SH-SY5Y (cell line): ENCODE data around the gene MITD1.

Experiments used
- GATA2 ChIP-seq: IDR thresholded peaks from 2 replicates; pipeline ENCODE4 v1.6.1; 2011; ENCODE audit warnings: mild to moderate bottlenecking, low read depth, low read length
- GATA3 ChIP-seq: IDR thresholded peaks from 2 replicates; pipeline ENCODE4 v1.6.1; 2011; ENCODE audit warnings: low read depth, mild to moderate bottlenecking, low read length, moderate library complexity

Gene MITD1

GRCh38 chr2:99180755-99181623 is at the start of gene MITD1, which contains the start of gene MRPL30:
Gene MITD1, minus strand, starts transcription at chr2:99181058. Its CDS starts 77 bp downstream, at chr2:99180981.
Gene MRPL30, plus strand, starts transcription at chr2:99181184. Its CDS starts 5,020 bp downstream, at chr2:99186204.
- TF ChIP-seq GATA2, result no peak
- TF ChIP-seq GATA3, result no peak

- TF ChIP-seq GATA2 (no peak), GATA3 (no peak)
These were observed 37.2 kb upstream of the MITD1 start for GRCh38 chr2:99217929-99218501.

GRCh38 chr2:99216096-99216495 is 35.2 kb upstream of the MITD1 start:
- TF ChIP-seq GATA3 (no peak), GATA2 (no peak)

- TF ChIP-seq GATA3 (no peak), GATA2 (no peak)
These were observed 24.6 kb upstream of the MITD1 start for GRCh38 chr2:99205491-99205890.

GRCh38 chr2:99201959-99202678 is 21.3 kb upstream of the MITD1 start:
- no peak for TF ChIP-seq GATA2
- no peak for TF ChIP-seq GATA3

- no peak for TF ChIP-seq GATA2
- no peak for TF ChIP-seq GATA3
These were observed 19.4 kb upstream of the MITD1 start for GRCh38 chr2:99200076-99200800.

GRCh38 chr2:99198103-99198841 is 17.4 kb upstream of the MITD1 start:
- TF ChIP-seq GATA3, result no peak
- TF ChIP-seq GATA2, result no peak

- TF ChIP-seq GATA2 (no peak), GATA3 (no peak)
These were observed 9.7 kb upstream of the MITD1 start for GRCh38 chr2:99190548-99190947.

GRCh38 chr2:99188357-99188756 is 7.5 kb upstream of the MITD1 start:
- TF ChIP-seq GATA3, result no peak
- TF ChIP-seq GATA2, result no peak

- TF ChIP-seq GATA2, result no peak
- no peak for TF ChIP-seq GATA3
These were observed 6.2 kb upstream of the MITD1 start for GRCh38 chr2:99187011-99187410.

- TF ChIP-seq GATA2 (no peak), GATA3 (no peak)
These were observed 4.0 kb upstream of the MITD1 start for GRCh38 chr2:99184811-99185210.

- TF ChIP-seq GATA2, result no peak
- no peak for TF ChIP-seq GATA3
These were observed 2.2 kb upstream of the MITD1 start for GRCh38 chr2:99183025-99183424.

GRCh38 chr2:99181624-99182000 is 754 bp upstream of the MITD1 start:
- no peak for TF ChIP-seq GATA2
- TF ChIP-seq GATA3, result no peak
